DND-41 (cell line): ENCODE results near the gene ANKRD49.

Experiments
- ATAC-seq: fragments of 200-7000 bp; cut with Tn5 transposase; 3 replicates; pipeline ENCODE4 v1.9.1; 2021; ENCODE audit warnings: low read depth; ENCODE audit not compliant: insufficient read depth
- DNase-seq: peaks from one replicate; pipeline ENCODE4 v3.0.0-alpha.2; 2020
- H2AFZ ChIP-seq: 2 replicates; pipeline ENCODE4 v1.6.0; 2012; ENCODE audit warnings: low read depth, low read length
- H3K27ac ChIP-seq: 2 replicates; pipeline ENCODE4 v1.5.1; 2012; ENCODE audit warnings: low read length, inconsistent platforms
- H3K27me3 ChIP-seq: fragments of 200-600 bp; sonication (generic); 2 replicates; pipeline ENCODE4 v1.6.0; 2012; ENCODE audit warnings: low read length, mild to moderate bottlenecking, inconsistent platforms; ENCODE audit not compliant: insufficient read depth, poor library complexity
- H3K36me3 ChIP-seq: 2 replicates; pipeline ENCODE4 v1.5.1; 2012; ENCODE audit warnings: low read length, inconsistent platforms; ENCODE audit not compliant: insufficient read depth
- H3K4me1 ChIP-seq: 2 replicates; pipeline ENCODE4 v1.5.1; 2012; ENCODE audit warnings: mild to moderate bottlenecking, low read length; ENCODE audit not compliant: insufficient read depth
- H3K4me2 ChIP-seq: 2 replicates; pipeline ENCODE4 v1.6.0; 2012; ENCODE audit warnings: mild to moderate bottlenecking, moderate library complexity, low read length, inconsistent platforms; ENCODE audit not compliant: insufficient read depth
- H3K4me3 ChIP-seq, 2 experiments: fragments of 200-600 bp in 1 of 2; shearing (Covaris generic) in 1 of 2; 2 replicates each; pipeline ENCODE4 v1.5.1; 2012 to 2016; ENCODE audit warnings: inconsistent platforms in 2 of 2, low read length in 2 of 2, mild to moderate bottlenecking in 2 of 2, low read depth in 1 of 2, moderate library complexity in 1 of 2
- H3K79me2 ChIP-seq: 2 replicates; pipeline ENCODE4 v1.6.0; 2012; ENCODE audit warnings: low read length, inconsistent platforms; ENCODE audit not compliant: insufficient read depth
- H3K9ac ChIP-seq: 2 replicates; pipeline ENCODE4 v1.6.0; 2012; ENCODE audit warnings: low read depth, mild to moderate bottlenecking, inconsistent platforms, low read length, moderate library complexity
- H3K9me3 ChIP-seq: 2 replicates; pipeline ENCODE4 v1.5.1; 2012; ENCODE audit warnings: low read length, moderate library complexity, mild to moderate bottlenecking, inconsistent platforms; ENCODE audit not compliant: insufficient read depth, severe bottlenecking
- H4K20me1 ChIP-seq: 2 replicates; pipeline ENCODE4 v1.6.0; 2012; ENCODE audit warnings: low read length; ENCODE audit not compliant: insufficient read depth
- CTCF ChIP-seq: IDR thresholded peaks from 2 replicates; pipeline ENCODE4 v1.5.1; 2012; ENCODE audit warnings: borderline replicate concordance, low read length, moderate library complexity, mild to moderate bottlenecking; ENCODE audit not compliant: poor library complexity, severe bottlenecking; ENCODE audit errors: extremely low read depth
- EZH2 ChIP-seq: IDR thresholded peaks from 3 replicates; pipeline ENCODE4 v1.6.1; 2012; ENCODE audit warnings: borderline replicate concordance, low read depth, mild to moderate bottlenecking, moderate library complexity, low read length, inconsistent platforms; ENCODE audit not compliant: severe bottlenecking

ANKRD49 gene

GRCh38 chr11:94469416-94469815 lies 24.4 kb upstream of the ANKRD49 start:
- ATAC-seq (no peak), DNase-seq (no peak)
- TF ChIP-seq EZH2 (no peak), CTCF (no peak)
- Histone ChIP-seq H3K79me2 (no peaks in the 10 kb centered on the region), H3K4me1 (no peaks in the 10 kb centered on the region), H3K4me2 (no peak overlapping the region), H3K4me3 (no peak overlapping the region), H3K27ac (no peak overlapping the region), H3K36me3 (peaks cover 91% of the 10 kb centered on the region), H2AFZ (no peak overlapping the region), H4K20me1 (no peaks in the 10 kb centered on the region), H3K9me3 (no peaks in the 10 kb centered on the region), H3K27me3 (no peaks in the 10 kb centered on the region), H3K9ac (no peak overlapping the region)

- Histone ChIP-seq H3K4me1 (no peaks in the 10 kb centered on the region), H3K36me3 (peaks cover 88% of the 10 kb centered on the region), H3K4me3 (no peak overlapping the region), H4K20me1 (no peaks in the 10 kb centered on the region), H3K4me2 (no peak overlapping the region), H3K27ac (no peak overlapping the region), H3K27me3 (no peaks in the 10 kb centered on the region), H2AFZ (no peak overlapping the region), H3K9me3 (no peaks in the 10 kb centered on the region), H3K9ac (no peak overlapping the region), H3K79me2 (no peaks in the 10 kb centered on the region)
- DNase-seq (no peak), ATAC-seq (peak; percentile 78)
- TF ChIP-seq CTCF (no peak), EZH2 (no peak)
Measured at GRCh38 chr11:94472916-94473799, 20.6 kb upstream of the ANKRD49 start.

- TF ChIP-seq EZH2 (no peak), CTCF (no peak)
- Histone ChIP-seq H3K27me3 (no peaks in the 10 kb centered on the region), H3K4me2 (no peak overlapping the region), H3K36me3 (peaks cover 87% of the 10 kb centered on the region), H3K27ac (no peak overlapping the region), H3K79me2 (no peaks in the 10 kb centered on the region), H3K9ac (no peak overlapping the region), H3K4me1 (no peaks in the 10 kb centered on the region), H4K20me1 (no peaks in the 10 kb centered on the region), H3K4me3 (no peak overlapping the region), H2AFZ (no peak overlapping the region), H3K9me3 (no peaks in the 10 kb centered on the region)
- ATAC-seq, result no peak
- DNase-seq, result no peak
Measured at GRCh38 chr11:94477624-94478023, 16.2 kb upstream of the ANKRD49 start.
